Osteoblast (primary cell): ENCODE data around the gene TAGAP. TPM values are rescaled to one million over a fixed set of nuclear protein-coding genes. Genes with fewer than 3 reads are reported as not detected.
"Not testable (repeated sequence)": the region's sequence is repeated elsewhere in the genome, so short reads cannot be mapped to it uniquely, and the experiment has no call there.

Experiments used
- DNase-seq: peaks from one replicate; pipeline ENCODE4 v3.0.0; 2011; ENCODE audit warnings: low spot score, mixed read lengths; ENCODE audit not compliant: insufficient read length; ENCODE audit errors: missing footprints
- H2AFZ ChIP-seq: 2 replicates; pipeline ENCODE4 v1.6.0; 2011; ENCODE audit warnings: mild to moderate bottlenecking, low read length
- H3K27ac ChIP-seq: 2 replicates; pipeline ENCODE4 v1.5.1; 2011; ENCODE audit warnings: mild to moderate bottlenecking, low read depth, low read length, moderate library complexity
- H3K27me3 ChIP-seq: 2 replicates; pipeline ENCODE4 v1.6.0; 2012; ENCODE audit warnings: mild to moderate bottlenecking, control low read depth, inconsistent platforms, low read length, moderate library complexity; ENCODE audit not compliant: insufficient read depth
- H3K36me3 ChIP-seq: 2 replicates; pipeline ENCODE4 v1.5.1; 2011; ENCODE audit warnings: mild to moderate bottlenecking, low read length, control low read depth, moderate library complexity; ENCODE audit not compliant: insufficient read depth
- H3K4me1 ChIP-seq: 2 replicates; pipeline ENCODE4 v1.5.1; 2011; ENCODE audit warnings: mild to moderate bottlenecking, low read length, control low read depth, moderate library complexity; ENCODE audit not compliant: insufficient read depth
- H3K4me2 ChIP-seq: 2 replicates; pipeline ENCODE4 v1.6.0; 2011; ENCODE audit warnings: mild to moderate bottlenecking, low read length; ENCODE audit not compliant: insufficient read depth
- H3K4me3 ChIP-seq: fragments of 200-600 bp; sonication (generic); 3 replicates; pipeline ENCODE4 v1.5.1; 2012; ENCODE audit warnings: mild to moderate bottlenecking, low read length, inconsistent platforms; ENCODE audit not compliant: insufficient read depth
- H3K79me2 ChIP-seq: 2 replicates; pipeline ENCODE4 v1.6.0; 2012; ENCODE audit warnings: mild to moderate bottlenecking, low read length, control low read depth, inconsistent platforms; ENCODE audit not compliant: insufficient read depth
- H3K9me3 ChIP-seq: 2 replicates; pipeline ENCODE4 v1.5.1; 2011; ENCODE audit warnings: low read depth, low read length, control low read depth
- H4K20me1 ChIP-seq: 2 replicates; pipeline ENCODE4 v1.6.0; 2012; ENCODE audit warnings: mild to moderate bottlenecking, low read length, control low read depth; ENCODE audit not compliant: insufficient read depth
- total RNA-seq: library from RNA; depleted of rRNA; stranded (reverse); fragments of >200 nt; gene quantifications from 2 replicates; pipeline ENCODE4 v1.2.3, GENCODE V29; 2012
- TF ChIP-seq, protein P1 (sequence below): IDR thresholded peaks from 2 replicates; pipeline ENCODE4 v1.5.1; 2011; ENCODE audit warnings: mild to moderate bottlenecking, low read depth, low read length, moderate library complexity; ENCODE audit errors: extremely low read depth

Gene TAGAP
- total RNA-seq, 1 donor, result not detected

DNA sequence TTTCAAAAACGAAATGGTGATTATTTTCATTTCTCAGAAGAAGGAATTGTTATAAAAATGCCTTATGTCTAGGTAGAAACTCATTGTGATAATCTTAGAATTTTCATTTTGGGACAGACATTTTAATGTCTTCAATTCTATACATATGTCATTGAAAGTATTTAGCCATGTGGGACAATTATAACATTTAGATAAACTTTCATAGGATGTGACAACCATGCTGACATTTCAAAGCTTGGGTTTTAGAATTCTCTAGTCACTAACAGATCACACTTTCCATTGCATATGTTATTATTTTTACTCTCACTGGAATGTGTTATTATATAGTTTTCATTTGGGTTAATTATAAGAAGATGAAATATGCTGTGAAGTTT, 4.9 kb downstream of the TAGAP start:
- Histone ChIP-seq H3K4me1 (peaks cover 6% of the 10 kb centered on the region), H4K20me1 (no peaks in the 10 kb centered on the region), H3K9me3 (no peaks in the 10 kb centered on the region), H3K27ac (no peak overlapping the region), H2AFZ (no peak overlapping the region), H3K36me3 (no peaks in the 10 kb centered on the region), H3K27me3 (peaks cover 28% of the 10 kb centered on the region), H3K4me2 (no peak overlapping the region), H3K4me3 (no peak overlapping the region), H3K79me2 (no peaks in the 10 kb centered on the region)
- TF ChIP-seq, protein P1, sequence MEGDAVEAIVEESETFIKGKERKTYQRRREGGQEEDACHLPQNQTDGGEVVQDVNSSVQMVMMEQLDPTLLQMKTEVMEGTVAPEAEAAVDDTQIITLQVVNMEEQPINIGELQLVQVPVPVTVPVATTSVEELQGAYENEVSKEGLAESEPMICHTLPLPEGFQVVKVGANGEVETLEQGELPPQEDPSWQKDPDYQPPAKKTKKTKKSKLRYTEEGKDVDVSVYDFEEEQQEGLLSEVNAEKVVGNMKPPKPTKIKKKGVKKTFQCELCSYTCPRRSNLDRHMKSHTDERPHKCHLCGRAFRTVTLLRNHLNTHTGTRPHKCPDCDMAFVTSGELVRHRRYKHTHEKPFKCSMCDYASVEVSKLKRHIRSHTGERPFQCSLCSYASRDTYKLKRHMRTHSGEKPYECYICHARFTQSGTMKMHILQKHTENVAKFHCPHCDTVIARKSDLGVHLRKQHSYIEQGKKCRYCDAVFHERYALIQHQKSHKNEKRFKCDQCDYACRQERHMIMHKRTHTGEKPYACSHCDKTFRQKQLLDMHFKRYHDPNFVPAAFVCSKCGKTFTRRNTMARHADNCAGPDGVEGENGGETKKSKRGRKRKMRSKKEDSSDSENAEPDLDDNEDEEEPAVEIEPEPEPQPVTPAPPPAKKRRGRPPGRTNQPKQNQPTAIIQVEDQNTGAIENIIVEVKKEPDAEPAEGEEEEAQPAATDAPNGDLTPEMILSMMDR, result no peak
- DNase-seq, result no peak

DNA sequence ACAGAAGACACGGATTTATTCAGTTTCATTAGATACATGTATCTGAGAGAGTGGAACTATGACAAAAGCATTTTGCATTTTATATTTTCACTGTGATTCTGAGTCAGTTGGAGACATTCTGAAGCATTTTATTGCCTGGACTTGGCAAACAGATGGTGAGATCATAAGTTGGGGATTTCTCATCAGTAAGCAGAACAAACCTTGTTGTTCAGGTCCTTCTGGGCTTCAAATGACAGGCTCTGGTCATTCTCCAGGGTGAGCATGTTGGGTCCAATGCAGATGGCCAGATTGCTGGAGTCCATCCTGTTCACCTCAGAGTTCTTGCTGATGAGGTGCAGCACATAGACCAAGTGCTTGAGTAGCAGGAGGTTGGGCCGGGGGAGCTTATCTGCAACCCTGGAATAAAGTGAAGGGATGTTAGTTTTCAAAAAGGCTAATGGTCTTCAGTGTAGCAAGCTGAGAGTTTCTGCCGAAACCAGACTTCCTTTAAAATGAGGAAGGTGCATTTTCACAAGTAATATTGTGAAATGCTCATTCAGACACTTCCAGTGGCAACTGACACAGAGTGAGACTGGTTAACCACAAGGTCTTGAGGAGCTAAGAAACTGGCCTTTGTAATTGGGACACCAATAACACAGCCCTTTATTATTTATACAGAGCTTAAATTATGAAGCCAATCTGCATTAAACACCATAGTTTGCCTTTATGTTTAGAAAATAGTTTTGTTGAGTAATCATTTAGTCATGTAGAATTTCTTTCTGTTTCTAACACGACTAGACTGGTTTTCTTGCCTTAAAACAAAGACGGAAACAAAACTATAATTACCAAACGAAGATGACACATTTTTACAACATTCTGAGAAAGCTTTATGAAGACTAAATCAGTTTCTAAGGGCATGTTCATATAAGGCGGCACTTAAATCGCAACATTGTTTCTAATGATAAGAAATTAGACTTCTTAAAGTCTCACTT, 5.6 kb downstream of the TAGAP start:
- Histone ChIP-seq H3K4me2 (no peak overlapping the region), H4K20me1 (no peaks in the 10 kb centered on the region), H3K9me3 (no peaks in the 10 kb centered on the region), H3K4me1 (peaks cover 6% of the 10 kb centered on the region), H3K27me3 (peaks cover 21% of the 10 kb centered on the region), H3K27ac (no peak overlapping the region), H3K79me2 (no peaks in the 10 kb centered on the region), H2AFZ (no peak overlapping the region), H3K36me3 (no peaks in the 10 kb centered on the region), H3K4me3 (no peak overlapping the region)
- TF ChIP-seq, protein P1, result no peak
- DNase-seq, result peak; percentile 86

GRCh38 chr6:159038318-159038717, 6.5 kb downstream of the TAGAP start:
- not testable (repeated sequence) for H3K9me3 ChIP-seq, H3K4me3 ChIP-seq, H3K4me1 ChIP-seq, H4K20me1 ChIP-seq, H3K27ac ChIP-seq, H2AFZ ChIP-seq, H3K4me2 ChIP-seq, H3K36me3 ChIP-seq, DNase-seq, H3K79me2 ChIP-seq
- peaks cover 14% of the 10 kb centered on the region for H3K27me3 ChIP-seq

GRCh38 chr6:159037756-159038290, 7.0 kb downstream of the TAGAP start:
- Histone ChIP-seq H3K4me3 (no peak overlapping the region), H3K27ac (no peak overlapping the region), H3K9me3 (no peaks in the 10 kb centered on the region)

More at GRCh38 chr6:159037756-159038290, 7.0 kb downstream of the TAGAP start:
- H3K36me3 ChIP-seq, result no peaks in the 10 kb centered on the region
- no peaks in the 10 kb centered on the region for H3K79me2 ChIP-seq
- no peak overlapping the region for H2AFZ ChIP-seq
- TF ChIP-seq, protein P1, result no peak
- H3K4me2 ChIP-seq, result no peak overlapping the region
- no peak for DNase-seq
- peaks cover 6% of the 10 kb centered on the region for H3K4me1 ChIP-seq
- H4K20me1 ChIP-seq, result no peaks in the 10 kb centered on the region
- H3K27me3 ChIP-seq, result peaks cover 9% of the 10 kb centered on the region
